ENCODE measurements around the gene USP31.

DNA sequence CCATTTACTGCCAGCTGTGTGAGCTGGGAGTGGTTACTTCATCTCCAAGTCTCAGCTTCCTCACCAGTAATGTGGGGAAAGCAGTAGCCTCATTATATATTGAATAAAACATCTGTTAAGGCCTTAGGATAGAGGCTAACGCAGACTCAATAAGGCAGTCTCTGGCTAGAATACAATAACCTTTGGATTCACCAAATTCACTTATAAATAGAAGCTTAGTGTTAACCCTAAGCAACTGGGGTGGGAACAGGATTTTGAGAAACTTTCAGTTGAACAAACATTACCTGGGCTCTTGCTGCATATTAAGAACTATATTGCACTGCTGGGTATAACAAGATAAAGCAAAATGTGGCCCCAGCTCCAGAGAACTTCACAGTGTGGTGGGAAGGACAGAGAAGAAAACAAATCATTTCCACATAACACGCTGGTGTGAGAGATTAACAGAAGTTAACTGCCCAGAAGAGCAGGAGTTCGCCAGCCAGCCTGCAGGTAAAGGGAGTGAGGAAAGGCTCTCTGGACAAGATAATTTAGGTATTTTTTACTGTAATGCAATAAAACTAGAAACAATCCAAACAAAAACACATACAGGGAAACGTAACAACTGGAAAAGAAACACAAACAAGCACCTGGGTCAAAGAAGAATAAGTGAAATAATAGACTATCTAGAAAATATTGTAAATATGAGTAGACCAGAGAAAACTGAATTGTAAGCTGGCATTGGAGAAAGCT is 57.0 kb downstream of the USP31 start:
- TF ChIP-seq EZH2 (IDR thresholded peaks at IDR 0.05; ENCODE audit: low read length, unreplicated experiment): no peak
- TF ChIP-seq, protein P1, sequence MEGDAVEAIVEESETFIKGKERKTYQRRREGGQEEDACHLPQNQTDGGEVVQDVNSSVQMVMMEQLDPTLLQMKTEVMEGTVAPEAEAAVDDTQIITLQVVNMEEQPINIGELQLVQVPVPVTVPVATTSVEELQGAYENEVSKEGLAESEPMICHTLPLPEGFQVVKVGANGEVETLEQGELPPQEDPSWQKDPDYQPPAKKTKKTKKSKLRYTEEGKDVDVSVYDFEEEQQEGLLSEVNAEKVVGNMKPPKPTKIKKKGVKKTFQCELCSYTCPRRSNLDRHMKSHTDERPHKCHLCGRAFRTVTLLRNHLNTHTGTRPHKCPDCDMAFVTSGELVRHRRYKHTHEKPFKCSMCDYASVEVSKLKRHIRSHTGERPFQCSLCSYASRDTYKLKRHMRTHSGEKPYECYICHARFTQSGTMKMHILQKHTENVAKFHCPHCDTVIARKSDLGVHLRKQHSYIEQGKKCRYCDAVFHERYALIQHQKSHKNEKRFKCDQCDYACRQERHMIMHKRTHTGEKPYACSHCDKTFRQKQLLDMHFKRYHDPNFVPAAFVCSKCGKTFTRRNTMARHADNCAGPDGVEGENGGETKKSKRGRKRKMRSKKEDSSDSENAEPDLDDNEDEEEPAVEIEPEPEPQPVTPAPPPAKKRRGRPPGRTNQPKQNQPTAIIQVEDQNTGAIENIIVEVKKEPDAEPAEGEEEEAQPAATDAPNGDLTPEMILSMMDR (conservative IDR thresholded peaks at IDR 0.05; ENCODE audit: low read depth, low read length): no peak
